Measurements from ENCODE around the gene COBL.

The COBL gene

GRCh38 chr7:51326656-51327286, 10.2 kb upstream of the COBL start:
- no peak for DNase-seq (ENCODE audit: low read depth in 2 of 2)

GRCh38 chr7:51325908-51326307, 9.3 kb upstream of the COBL start:
- DNase-seq (ENCODE audit: low read depth in 2 of 2), result no peak

GRCh38 chr7:51325261-51325676, 8.7 kb upstream of the COBL start:
- no peak for DNase-seq (ENCODE audit: low read depth in 2 of 2)

DNA sequence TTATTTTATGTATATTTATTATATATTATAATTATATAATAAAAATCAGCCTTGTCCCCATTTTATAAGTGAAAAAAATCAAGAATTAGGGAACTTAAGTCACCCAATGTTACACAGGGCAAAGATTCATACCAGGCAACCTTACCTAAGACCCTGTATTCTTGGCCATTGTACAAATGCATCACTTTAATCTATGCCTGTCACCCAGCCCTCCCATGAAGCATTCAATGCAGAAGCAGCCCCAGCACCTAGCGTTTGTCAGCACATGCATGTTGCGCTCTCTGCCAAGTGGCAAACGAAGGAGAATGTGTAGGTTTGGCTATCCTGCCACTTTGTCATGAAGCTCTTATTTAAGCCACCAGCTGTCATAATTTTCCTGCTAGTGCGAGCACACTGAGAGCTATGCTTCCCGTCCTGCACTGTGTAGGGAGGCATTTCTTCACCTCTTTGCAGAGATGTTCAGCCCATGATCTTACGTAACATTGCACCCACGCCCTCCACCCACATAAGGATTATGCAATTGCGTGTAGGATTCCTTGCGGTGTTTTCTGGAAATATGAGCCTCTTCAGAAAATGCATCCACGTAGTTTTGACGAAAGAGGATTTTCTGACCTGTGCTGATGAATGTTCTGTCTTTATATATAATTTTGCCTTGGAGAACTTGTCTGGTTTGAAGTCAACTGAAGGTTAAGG, 7.7 kb upstream of the COBL start:
- no peak for DNase-seq (ENCODE audit: low read depth in 2 of 2)

GRCh38 chr7:51321961-51322515, 5.4 kb upstream of the COBL start:
- no peak for DNase-seq (ENCODE audit: low read depth in 2 of 2)

DNA sequence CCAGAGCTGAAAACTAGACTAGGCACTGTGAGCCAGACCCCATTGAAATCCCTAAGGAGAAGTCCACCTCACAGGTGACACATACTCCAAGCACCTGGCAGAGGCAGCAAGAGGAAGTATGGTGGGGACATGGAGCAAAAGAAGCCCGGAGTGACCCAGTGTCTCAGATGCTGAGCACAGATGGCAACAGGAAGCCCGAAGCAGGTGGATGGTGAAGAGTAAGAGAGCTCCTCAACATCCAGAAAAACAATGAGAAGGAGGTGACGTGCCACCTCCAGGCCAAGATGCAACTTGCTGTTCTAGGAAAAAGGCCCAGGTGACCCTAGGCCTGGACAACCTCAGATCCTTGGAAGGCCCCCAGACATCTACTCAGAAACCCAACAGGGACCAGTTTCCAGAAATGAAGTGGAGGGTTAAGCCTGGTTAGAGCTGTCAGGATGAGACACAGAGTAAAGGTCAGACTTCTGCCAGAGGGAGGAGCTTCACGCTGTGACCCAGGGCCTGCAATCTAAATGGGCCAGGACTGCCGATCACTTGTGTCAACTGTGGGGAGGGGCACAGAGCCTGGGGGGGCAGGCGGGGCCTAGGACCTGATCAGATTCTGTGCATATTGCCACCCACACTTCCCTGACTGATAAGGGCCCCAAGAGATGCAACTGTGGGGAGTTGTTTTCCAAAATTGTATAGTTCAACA, 2.4 kb upstream of the COBL start:
- no peak for DNase-seq (ENCODE audit: low read depth in 2 of 2)

DNA sequence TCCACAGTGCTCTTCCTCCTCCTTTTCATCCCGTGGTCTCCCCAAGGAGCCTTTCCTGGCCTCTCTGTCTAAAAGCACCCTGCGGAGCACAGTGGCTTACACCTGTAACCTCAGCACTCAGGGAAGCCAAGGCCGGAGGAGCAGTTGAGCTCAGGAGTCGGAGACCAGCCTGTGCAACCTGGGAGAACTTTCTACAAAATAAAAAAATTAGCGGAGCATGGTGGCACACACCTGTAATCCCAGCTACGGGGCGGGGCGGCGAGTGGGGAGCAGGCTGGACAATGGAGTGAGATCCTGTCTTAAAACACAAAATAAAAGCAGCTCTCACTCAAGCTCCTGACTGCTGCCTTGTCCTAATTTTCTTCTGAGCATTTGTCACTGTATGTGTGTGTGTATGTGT, 1.4 kb upstream of the COBL start:
- DNase-seq (ENCODE audit: low read depth in 2 of 2), result no peak

DNA sequence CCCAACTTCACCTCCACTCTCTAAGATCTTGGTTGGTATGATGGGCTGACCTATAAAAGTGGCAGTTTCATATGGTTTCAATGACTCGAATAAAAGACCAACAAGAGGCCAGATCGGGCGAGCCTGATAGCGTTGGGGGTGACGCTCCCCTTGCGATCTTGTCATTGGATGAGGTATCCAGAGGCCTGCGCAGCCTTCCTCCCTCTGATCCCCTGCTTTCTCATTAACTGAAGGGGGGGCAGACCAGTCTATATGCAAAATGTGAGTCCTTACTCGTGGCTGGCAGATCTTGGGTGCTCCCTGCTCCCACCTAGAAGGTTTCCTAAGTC, 937 bp upstream of the COBL start:
- DNase-seq (ENCODE audit: low read depth in 2 of 2), result no peak

DNA sequence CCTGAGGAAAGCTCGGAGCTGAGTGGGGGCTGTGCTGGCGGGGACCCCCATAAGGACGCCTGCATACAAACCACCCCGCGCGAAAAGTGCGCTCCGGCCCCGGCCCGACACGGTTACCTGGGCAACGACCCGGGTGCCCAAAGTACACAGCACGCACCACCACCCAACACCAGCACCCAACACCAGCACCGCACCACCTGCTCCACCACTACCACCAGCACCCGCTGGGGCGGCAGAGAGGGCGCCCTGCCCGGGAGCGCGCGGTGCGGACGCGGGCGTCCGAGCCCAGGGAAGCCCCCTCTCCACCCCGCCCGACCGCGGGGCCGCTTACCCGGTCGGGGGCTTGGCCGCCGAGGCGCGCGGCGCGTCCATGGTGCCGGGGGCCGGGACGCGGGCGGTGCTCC, 345 bp downstream of the COBL start:
- no peak for DNase-seq (ENCODE audit: low read depth in 2 of 2)

DNA sequence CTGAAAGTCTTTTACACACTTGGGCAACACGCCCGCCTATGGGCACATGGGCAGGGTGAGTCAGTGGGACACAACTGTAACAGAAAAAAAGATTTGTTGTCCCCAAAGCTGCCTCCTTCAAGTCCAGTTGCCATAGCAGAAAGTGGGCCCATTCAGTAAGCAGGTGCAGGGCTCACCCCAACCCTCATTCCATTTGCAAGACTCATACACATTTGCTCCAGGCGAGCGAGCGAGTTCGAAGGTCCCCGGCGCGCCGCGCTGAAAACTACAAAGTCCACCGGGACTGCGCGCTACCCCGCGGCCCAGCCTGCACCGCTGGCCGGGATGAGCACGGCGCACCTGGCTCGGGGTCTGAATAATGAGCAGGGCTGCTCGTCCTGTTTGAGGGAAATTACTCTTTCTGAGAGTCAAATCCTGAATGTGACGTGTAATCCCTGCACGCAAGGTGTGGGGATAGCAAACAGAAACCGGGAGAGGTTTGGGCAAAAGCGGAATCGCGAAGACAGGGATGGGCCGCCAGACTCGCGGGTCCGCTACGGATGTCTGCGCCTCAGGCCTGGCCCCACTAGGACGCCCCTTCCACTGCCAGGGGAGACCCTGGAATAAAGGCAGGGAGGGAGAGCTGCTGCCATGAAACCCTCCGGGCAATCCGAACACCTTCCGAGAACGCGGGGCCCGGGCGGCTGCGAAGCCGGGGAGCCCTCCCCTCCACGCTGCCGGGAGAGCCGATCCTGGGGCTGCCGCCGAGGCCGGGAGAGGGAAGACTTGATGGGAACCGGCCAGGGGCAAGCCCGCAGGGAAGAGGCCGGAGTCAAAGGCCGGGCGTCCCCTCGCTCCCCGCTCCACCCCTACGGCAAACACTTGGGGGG, 982 bp downstream of the COBL start:
- no peak for DNase-seq (ENCODE audit: low read depth in 2 of 2)

DNA sequence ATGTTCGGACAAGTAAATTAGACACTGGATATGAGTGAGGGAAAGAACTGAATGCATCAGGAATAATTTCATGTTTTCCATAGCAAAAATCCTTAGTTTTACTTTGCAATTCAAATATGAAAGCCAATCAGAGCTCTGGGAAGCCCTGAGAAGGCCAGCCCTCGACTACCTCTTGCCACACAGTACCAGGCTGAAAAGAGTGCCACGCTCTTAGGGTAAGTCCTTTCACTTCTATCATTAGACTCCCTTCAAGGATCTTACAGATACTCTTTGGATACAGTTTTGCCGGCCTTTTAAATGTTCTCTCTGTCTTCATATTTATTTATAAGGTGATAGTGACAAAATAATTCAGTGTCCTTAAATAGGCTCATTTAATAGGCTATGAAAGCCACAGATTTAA, 1.9 kb downstream of the COBL start:
- no peak for DNase-seq (ENCODE audit: low read depth in 2 of 2)

GRCh38 chr7:51313738-51314425, 2.7 kb downstream of the COBL start:
- no peak for DNase-seq (ENCODE audit: low read depth in 2 of 2)

GRCh38 chr7:51312951-51313737, 3.5 kb downstream of the COBL start:
- DNase-seq (ENCODE audit: low read depth in 2 of 2), result no peak

GRCh38 chr7:51311166-51311565, 5.4 kb downstream of the COBL start:
- no peak for DNase-seq (ENCODE audit: low read depth in 2 of 2)

DNA sequence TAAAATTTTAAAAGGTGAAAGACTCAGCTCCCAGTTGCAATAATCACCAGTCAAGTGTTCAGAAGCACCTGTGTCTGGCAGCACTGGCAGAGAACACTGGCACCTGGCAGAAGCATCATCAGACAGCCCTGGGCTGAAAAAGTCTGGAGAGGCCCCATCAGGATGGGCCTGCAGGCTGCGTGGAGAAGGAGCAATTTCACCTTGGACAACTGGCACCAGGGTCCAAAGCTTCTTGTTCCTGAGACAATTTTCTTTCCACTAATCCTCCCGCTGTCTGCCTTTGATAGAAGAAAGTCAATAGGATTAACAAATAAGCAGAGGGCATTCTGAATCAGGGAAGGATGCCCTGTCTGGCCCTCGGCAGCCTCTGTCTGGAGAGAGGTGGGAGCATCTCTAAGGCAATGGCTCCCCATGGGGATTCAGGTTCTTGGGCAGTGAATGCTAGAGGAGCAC, 6.5 kb downstream of the COBL start:
- DNase-seq (ENCODE audit: low read depth in 2 of 2), result no peak

- no peak for DNase-seq (ENCODE audit: low read depth in 2 of 2)
Measured at GRCh38 chr7:51309361-51310130, 7.1 kb downstream of the COBL start.

DNA sequence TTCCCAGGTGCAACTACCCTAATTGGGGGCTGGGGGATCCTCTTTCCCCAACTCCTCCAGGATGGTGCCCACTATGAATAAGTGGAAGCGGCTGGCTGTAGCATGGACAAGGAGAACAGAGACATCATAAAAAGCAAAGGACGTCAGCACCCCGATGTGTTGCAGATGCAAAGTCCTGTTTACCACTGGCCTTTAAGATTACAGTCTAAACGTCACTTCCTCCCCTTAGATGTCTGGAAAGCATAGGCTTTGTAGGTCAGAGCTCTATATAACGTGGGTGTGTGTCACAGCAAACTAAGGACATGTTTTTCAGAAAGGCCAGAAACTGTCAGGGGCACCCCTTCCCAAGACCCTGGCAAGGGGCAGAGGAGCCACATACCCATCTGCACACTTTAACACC, 7.9 kb downstream of the COBL start:
- DNase-seq (ENCODE audit: low read depth in 2 of 2), result no peak

- no peak for DNase-seq (ENCODE audit: low read depth in 2 of 2)
Measured at GRCh38 chr7:51308265-51308664, 8.3 kb downstream of the COBL start.

DNA sequence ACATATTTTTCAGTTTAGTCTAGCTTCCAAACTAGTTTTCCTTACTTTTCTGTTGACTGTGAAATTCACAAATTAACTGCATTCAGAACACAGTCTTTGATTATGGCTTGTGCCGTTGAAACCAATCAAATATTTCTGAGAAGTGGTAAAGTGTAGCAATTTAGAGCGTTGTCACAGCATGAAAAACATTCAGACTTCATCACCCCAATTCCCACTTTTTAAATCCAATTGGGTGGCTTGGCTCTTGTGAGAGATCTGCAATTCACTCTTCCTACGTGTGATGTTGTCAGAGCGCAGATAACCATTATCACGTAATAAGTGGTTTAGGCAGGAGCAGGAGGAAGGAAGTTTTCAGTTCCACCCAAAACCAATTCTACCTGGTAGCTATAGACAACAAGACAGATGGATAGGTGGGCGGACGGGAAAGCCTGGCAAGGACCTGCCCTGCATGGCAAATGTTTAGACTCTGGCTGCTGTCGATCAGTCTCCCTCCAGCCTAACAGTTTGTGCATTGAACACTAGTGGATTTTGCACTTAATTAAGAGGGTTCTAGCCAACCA, 8.9 kb downstream of the COBL start:
- DNase-seq (ENCODE audit: low read depth in 2 of 2), result no peak
